Esophagus (tissue), 2 donors: ENCODE data around the gene GREB1L. TPM values are rescaled to one million over a fixed set of nuclear protein-coding genes. Genes with fewer than 3 reads are reported as not detected.

Experiments used
- H3K27ac ChIP-seq, 2 donors: one replicate each; pipeline ENCODE4 v1.5.1; 2013; ENCODE audit warnings: low read depth in 2 of 2, mild to moderate bottlenecking in 2 of 2, inconsistent platforms in 1 of 2, low read length in 1 of 2, moderate library complexity in 1 of 2
- H3K27me3 ChIP-seq, 2 donors: one replicate each; pipeline ENCODE4 v1.6.1; 2013; ENCODE audit warnings: low read length in 2 of 2, control low read depth in 1 of 2, mild to moderate bottlenecking in 1 of 2; ENCODE audit not compliant: insufficient read depth in 2 of 2, control insufficient read depth in 1 of 2
- H3K36me3 ChIP-seq, 2 donors: one replicate each; pipeline ENCODE4 v1.6.1; 2013; ENCODE audit warnings: low read length in 1 of 2; ENCODE audit not compliant: control insufficient read depth in 2 of 2, insufficient read depth in 2 of 2
- H3K4me1 ChIP-seq, 2 donors: one replicate each; pipeline ENCODE4 v1.6.1; 2013; ENCODE audit warnings: low read length in 1 of 2; ENCODE audit not compliant: control insufficient read depth in 2 of 2, insufficient read depth in 2 of 2
- H3K4me3 ChIP-seq, 2 donors: one replicate each; pipeline ENCODE4 v1.5.1; 2013; ENCODE audit warnings: low read length in 2 of 2, mild to moderate bottlenecking in 2 of 2, low read depth in 1 of 2, moderate library complexity in 1 of 2
- H3K9me3 ChIP-seq, 2 donors: one replicate each; pipeline ENCODE4 v1.6.1; 2013; ENCODE audit warnings: mild to moderate bottlenecking in 2 of 2, low read depth in 1 of 2, low read length in 1 of 2, moderate library complexity in 1 of 2; ENCODE audit not compliant: control insufficient read depth in 2 of 2, insufficient read depth in 1 of 2
- WGBS, 2 donors: extraction: QIAGEN DNeasy Blood & Tissue Kit; methylation state at CpG; one replicate each; pipeline ENCODE4 v1.1.7; 2013; 5-methylcytosine and 5-hydroxymethylcytosine counted together
- polyA plus RNA-seq, 2 donors: library from polyadenylated mRNA; stranded (reverse); fragments of 200-250 nt; gene quantifications; one replicate each; pipeline ENCODE4 v1.2.3, GENCODE V29; 2013
- donor health status: healthy with polysubstance abuse.
- donor health status: Bipolar disorder and iron deficiency.

The GREB1L gene
- polyA plus RNA-seq, 2 donors, result 0.16 to 0.31 TPM

DNA sequence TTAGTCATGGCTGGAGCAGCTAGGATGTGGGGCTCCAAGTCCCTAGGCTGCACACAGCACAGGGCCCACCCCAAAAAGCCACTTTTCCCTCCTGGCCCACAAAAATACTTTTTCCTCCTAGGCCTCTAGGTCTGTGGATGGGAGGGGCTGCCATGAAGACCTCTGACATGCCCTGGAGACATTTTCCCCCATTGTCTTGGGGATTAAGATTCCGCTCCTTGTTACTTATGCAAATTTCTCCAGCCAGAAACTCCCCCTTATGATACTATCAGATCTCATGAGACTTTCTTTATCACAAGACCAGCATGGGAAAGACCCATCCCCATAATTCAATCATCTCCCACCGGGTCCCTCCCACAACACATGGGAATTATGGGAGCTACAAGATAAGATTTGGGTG is 232.6 kb downstream of the GREB1L start:
- no peaks in the 10 kb centered on the region for H3K9me3 ChIP-seq
- H3K36me3 ChIP-seq, result no peaks in the 10 kb centered on the region
- H3K4me3 ChIP-seq, result no peak overlapping the region
- H3K27ac ChIP-seq, result no peak overlapping the region
- WGBS, 2 donors, result 83 to 85% methylated on average over 2 of the region's 2 CpGs
- no peaks in the 10 kb centered on the region for H3K4me1 ChIP-seq
- H3K27me3 ChIP-seq, result no peaks in the 10 kb centered on the region

DNA sequence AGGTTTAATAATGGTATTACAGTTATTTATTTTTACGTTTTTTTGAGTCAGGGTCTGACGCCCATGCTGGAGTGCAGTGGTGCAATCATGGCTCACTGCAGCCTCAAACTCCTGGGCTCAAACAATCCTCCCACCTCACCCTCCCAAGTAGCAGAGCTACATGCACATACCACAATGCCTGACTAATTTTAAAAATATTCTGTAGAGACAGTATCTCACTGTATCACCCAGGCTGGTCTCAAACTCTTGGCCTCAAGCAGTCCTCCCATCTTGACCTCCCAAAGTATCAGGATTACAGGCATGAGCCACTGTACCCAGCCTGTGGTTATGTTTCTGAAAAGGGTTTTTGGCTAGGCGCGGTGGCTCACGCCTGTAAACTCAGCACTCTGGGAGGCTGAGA is 237.7 kb downstream of the GREB1L start:
- H3K9me3 ChIP-seq, result no peaks in the 10 kb centered on the region
- H3K4me1 ChIP-seq, result no peaks in the 10 kb centered on the region
- H3K27me3 ChIP-seq, result no peaks in the 10 kb centered on the region
- H3K27ac ChIP-seq, result no peak overlapping the region
- H3K4me3 ChIP-seq, result no peak overlapping the region
- WGBS, 2 donors, result 91 to 95% methylated on average over 5 of the region's 5 CpGs
- no peaks in the 10 kb centered on the region for H3K36me3 ChIP-seq

DNA sequence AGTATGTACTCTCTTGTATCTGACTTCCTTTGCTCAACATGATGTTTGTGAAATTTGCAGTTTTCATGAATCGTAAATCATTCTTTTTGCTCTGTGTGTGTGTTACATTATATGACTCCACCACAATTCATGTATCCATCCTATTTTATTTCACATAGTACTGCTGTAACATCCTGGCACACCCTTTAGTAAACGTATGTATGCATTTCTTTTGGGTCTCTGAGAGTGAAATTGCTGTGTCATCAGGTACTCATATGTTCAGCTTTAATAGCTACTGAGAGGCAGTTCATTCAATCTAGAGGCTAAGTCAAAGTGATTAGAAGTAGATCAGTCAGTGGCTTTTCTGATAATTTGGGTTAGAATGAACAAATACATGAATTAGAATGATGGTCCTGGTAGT is 239.7 kb downstream of the GREB1L start:
- no peaks in the 10 kb centered on the region for H3K9me3 ChIP-seq
- H3K27me3 ChIP-seq, result no peaks in the 10 kb centered on the region
- 69 to 75% methylated on average over 2 of the region's 2 CpGs for WGBS, 2 donors
- H3K4me1 ChIP-seq, result no peaks in the 10 kb centered on the region
- no peak overlapping the region for H3K27ac ChIP-seq
- H3K36me3 ChIP-seq, result no peaks in the 10 kb centered on the region
- H3K4me3 ChIP-seq, result no peak overlapping the region

DNA sequence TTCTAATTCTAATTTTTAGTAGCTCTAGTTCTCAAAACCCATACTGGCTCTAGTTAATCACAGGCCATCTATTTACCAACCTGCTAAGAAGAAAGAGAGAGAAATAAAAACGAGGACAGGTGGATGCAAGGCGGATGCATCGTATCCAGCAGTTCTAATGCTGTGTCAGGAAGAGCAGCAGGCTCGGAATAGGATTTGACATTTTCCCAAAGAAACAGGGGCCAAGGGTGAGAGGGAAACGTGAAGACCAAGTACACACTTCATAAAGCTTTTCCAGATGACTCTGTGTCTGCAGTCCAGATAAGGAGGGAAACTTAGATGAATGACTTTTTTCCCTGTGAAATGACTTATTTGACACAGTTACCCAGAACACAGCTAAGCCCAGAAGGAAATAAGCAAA is 241.0 kb downstream of the GREB1L start:
- H3K36me3 ChIP-seq, result no peaks in the 10 kb centered on the region
- no peak overlapping the region for H3K4me3 ChIP-seq
- H3K27ac ChIP-seq, result no peak overlapping the region
- no peaks in the 10 kb centered on the region for H3K27me3 ChIP-seq
- H3K4me1 ChIP-seq, result no peaks in the 10 kb centered on the region
- WGBS, 2 donors, result 75 to 76% methylated on average over 5 of the region's 5 CpGs
- no peaks in the 10 kb centered on the region for H3K9me3 ChIP-seq

DNA sequence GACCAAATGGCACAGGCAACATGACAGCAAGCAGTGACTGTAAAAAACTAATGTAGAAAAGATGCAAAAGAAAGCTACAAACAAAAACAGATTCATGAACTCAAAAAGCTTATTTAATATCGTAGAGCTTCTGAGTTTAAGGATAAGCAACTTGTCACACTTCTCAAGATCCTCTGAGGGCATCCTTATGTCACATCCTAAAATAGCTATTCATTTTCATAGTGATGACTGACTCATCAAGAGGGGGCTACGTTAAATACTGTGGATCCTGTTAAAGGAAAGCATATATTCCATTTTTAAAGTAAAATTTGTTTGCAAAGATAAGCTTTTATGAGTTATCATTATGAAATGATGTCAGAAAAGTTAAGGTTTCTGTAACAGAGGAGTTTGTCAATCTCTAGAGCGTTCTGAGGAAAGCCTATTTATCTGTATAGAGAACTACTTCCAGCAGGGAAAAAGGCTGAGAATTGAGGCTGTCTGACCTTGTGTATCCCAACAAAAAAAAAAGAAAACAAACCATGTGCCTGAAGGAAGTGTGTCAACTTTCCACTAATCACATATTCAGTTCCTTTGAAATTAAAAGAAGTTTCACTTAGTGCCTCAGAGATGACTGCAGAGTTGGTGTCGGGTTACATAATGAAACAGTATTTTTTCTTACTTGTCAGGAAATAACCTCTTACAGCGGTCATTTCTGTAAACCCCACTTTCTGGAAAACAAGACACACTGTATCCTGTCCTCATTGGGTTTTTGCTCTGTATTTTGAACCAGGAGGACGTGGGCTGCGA is 243.0 kb downstream of the GREB1L start:
- Histone ChIP-seq H3K27me3 (no peaks in the 10 kb centered on the region), H3K4me3 (no peak overlapping the region), H3K4me1 (no peaks in the 10 kb centered on the region), H3K36me3 (no peaks in the 10 kb centered on the region), H3K9me3 (no peaks in the 10 kb centered on the region), H3K27ac (no peak overlapping the region)
- 58 to 63% methylated on average over 7 of the region's 7 CpGs for WGBS, 2 donors

DNA sequence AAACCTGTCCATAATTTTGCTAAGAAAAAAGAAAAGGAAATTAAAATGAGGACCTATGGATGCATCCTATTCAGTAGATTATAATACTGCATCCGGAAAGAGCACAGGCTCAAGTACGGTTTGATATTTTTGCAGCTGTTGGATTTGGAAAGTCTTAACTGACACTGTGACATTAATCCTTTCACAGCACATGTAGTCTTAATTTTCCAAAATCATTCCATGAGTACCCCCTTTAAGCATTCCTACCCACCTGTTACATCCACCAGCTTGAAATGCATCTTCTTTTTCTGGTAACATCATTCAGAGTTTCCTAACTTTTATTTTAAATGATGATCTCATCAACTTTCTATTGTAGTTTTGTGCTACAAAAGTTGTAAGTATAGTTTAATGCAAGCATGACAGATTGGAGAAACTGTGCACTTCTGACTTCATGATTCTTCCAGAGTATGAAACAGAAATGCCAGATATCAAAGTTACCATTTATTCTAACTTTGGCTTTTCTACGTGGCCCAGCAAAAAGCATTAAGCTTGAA is 244.9 kb downstream of the GREB1L start:
- no peaks in the 10 kb centered on the region for H3K4me1 ChIP-seq
- H3K4me3 ChIP-seq, result no peak overlapping the region
- no peak overlapping the region for H3K27ac ChIP-seq
- 78 to 83% methylated on average over 3 of the region's 3 CpGs for WGBS, 2 donors
- H3K9me3 ChIP-seq, result no peaks in the 10 kb centered on the region
- H3K27me3 ChIP-seq, result no peaks in the 10 kb centered on the region
- H3K36me3 ChIP-seq, result no peaks in the 10 kb centered on the region

DNA sequence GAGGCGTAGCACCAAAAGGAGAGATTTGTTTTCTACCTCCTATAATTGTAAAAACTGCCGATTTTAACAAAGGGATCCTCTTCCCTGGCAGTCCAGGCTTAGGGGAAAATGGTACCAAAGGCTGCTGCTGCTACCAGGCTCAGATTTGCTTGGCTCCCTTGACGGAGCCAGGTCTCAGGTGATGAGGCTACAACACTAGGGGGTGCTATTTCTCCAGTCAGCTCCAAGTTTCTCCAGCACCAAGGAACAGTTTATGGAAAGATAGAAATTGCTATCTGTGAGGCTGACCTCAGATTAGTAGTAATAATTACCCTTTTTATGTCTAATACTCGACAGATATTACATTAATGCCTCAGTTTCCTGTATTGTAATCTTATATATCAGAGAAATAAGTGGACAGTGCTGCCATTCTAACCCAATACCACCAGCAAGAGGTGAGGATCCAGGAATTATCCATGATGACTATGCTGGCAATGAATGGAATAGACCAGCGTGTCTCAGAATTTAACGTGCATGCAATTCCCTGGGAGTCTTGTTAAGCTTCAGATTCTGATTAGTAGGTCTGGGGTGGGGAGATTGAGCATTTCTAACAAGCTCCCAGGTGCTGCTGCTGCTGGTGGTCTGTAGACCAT is 247.2 kb downstream of the GREB1L start:
- 46 to 48% methylated on average over 6 of the region's 6 CpGs for whole genome bisulfite sequencing, 2 donors
- Histone ChIP-seq H3K4me3 (no peak overlapping the region), H3K9me3 (no peaks in the 10 kb centered on the region), H3K27ac (no peak overlapping the region), H3K36me3 (no peaks in the 10 kb centered on the region), H3K4me1 (no peaks in the 10 kb centered on the region), H3K27me3 (no peaks in the 10 kb centered on the region)

DNA sequence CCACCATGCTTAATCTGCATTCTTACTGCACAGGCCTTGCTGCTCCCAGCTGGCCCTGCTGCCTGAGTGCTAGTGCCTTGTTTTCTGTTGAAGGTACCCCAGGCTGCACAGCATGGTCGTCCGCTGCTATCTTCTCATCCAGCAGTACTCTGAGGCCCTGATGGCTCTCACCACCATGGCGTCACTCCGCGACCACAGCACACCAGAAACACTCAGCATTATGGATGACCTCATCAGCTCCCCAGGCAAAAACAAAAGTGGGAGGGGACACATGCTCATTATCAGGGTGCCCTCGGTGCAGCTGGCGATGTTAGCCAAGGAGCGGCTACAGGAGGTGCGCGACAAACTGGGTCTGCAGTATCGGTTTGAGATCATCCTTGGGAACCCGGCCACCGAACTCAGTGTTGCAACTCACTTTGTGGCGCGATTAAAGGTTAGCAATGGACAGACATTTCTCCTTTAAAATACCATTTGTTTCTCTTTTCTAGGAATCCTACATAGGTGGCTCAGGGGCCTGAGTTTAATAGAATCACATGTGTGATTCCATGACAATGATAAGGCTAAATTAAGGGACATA is 248.0 kb downstream of the GREB1L start:
- Histone ChIP-seq H3K36me3 (no peaks in the 10 kb centered on the region), H3K27ac (no peak overlapping the region), H3K4me3 (no peak overlapping the region), H3K9me3 (no peaks in the 10 kb centered on the region), H3K27me3 (no peaks in the 10 kb centered on the region), H3K4me1 (no peaks in the 10 kb centered on the region)
- WGBS, 2 donors, result 93% methylated on average over 15 of the region's 15 CpGs

DNA sequence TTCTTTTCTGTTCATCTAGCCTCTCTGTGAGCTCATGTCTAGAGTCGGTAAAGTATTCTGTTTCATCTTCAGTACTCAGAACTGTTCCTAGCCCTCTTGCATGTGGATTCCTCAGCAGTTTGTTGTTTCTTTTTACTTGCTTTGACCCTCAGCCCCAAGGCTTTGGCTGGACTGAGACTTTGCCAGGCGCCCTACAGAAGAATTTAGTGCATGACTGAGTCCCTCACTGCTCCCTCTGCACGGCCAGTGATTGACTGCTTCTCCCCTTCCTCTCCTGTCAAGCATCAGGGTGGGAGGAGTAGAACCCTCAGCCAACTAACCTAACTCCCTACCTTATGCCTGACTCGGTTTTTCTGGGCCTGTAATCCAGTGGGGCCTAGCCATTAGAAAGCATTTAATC is 248.7 kb downstream of the GREB1L start:
- Histone ChIP-seq H3K36me3 (no peaks in the 10 kb centered on the region), H3K4me1 (no peaks in the 10 kb centered on the region), H3K4me3 (no peak overlapping the region), H3K27ac (no peak overlapping the region), H3K9me3 (no peaks in the 10 kb centered on the region), H3K27me3 (no peaks in the 10 kb centered on the region)
- WGBS, 2 donors, result 70% methylated on average over 4 of the region's 4 CpGs
